Transverse colon (tissue), 4 donors: Measurements from ENCODE around the gene CCDC91.

Experiments
- CTCF ChIP-seq, 5 experiments: fragments of 200-600 bp in 3 of 5; fragments of 450-650 bp in 2 of 5; sonication (generic) in 3 of 5; IDR thresholded peaks; 1 replicate in 2 of 5; 2 replicates in 3 of 5; pipeline ENCODE4 v1.5.1; 2016 to 2017; ENCODE audit warnings: antibody characterized with exemption in 5 of 5, inconsistent platforms in 3 of 5, mild to moderate bottlenecking in 2 of 5, moderate library complexity in 1 of 5
- EP300 ChIP-seq: sonication (generic); formaldehyde crosslinking; IDR thresholded peaks from one replicate; pipeline ENCODE4 v1.6.1; 2017; ENCODE audit warnings: antibody characterized with exemption, low read depth
- POLR2A ChIP-seq: fragments of 450-650 bp; IDR thresholded peaks from one replicate; pipeline ENCODE4 v1.6.1; 2016; ENCODE audit warnings: antibody characterized with exemption, mild to moderate bottlenecking, moderate library complexity
- POLR2AphosphoS5 ChIP-seq, 3 donors: sonication (generic); formaldehyde crosslinking; IDR thresholded peaks; one replicate each; pipeline ENCODE4 v1.6.1; 2016; ENCODE audit warnings: antibody characterized with exemption in 3 of 3

- TF ChIP-seq CTCF (IDR thresholded peaks at IDR 0.05) = no peak
- no peak for TF ChIP-seq POLR2A
- no peak for TF ChIP-seq POLR2AphosphoS5 (IDR thresholded peaks at IDR 0.05)
- no peak for TF ChIP-seq EP300
These were observed 349.6 kb downstream of the CCDC91 start for GRCh38 chr12:28539691-28540323.
